ENCODE data around the gene EFNA4. TPM values are rescaled to one million over a fixed set of nuclear protein-coding genes. Genes with fewer than 3 reads are reported as not detected.

The EFNA4 gene
- total RNA-seq, 1 experiment from 2014 or later = 9.8 TPM

GRCh38 chr1:155086128-155086741 lies 22.7 kb downstream of the EFNA4 start:
- no peaks in the 10 kb centered on the region for H4K20me1 ChIP-seq (ENCODE audit: insufficient read depth)
- no peaks in the 10 kb centered on the region for H3K9me3 ChIP-seq (ENCODE audit: control insufficient read depth in 1 of 2, insufficient read depth in 1 of 2, low read depth in 1 of 2, low read length in 2 of 2)
- ATAC-seq = peak; percentile 29
- intact Hi-C loops (cut with micrococcal nuclease) = no loop called here
- TSS peak; percentile 43 for BruUV-seq (replicated peaks)
- peak in 2 of 3 experiments; percentile 94 to 96; a peak in 4 of 6 replicates for TF ChIP-seq CTCF (IDR thresholded peaks at IDR 0.05 in 2 of 3, conservative IDR thresholded peaks at IDR 0.05 in 1 of 3; ENCODE audit: borderline replicate concordance in 1 of 3, insufficient read depth in 1 of 3, low read depth in 2 of 3, low read length in 2 of 3)
- TF ChIP-seq, protein P1, sequence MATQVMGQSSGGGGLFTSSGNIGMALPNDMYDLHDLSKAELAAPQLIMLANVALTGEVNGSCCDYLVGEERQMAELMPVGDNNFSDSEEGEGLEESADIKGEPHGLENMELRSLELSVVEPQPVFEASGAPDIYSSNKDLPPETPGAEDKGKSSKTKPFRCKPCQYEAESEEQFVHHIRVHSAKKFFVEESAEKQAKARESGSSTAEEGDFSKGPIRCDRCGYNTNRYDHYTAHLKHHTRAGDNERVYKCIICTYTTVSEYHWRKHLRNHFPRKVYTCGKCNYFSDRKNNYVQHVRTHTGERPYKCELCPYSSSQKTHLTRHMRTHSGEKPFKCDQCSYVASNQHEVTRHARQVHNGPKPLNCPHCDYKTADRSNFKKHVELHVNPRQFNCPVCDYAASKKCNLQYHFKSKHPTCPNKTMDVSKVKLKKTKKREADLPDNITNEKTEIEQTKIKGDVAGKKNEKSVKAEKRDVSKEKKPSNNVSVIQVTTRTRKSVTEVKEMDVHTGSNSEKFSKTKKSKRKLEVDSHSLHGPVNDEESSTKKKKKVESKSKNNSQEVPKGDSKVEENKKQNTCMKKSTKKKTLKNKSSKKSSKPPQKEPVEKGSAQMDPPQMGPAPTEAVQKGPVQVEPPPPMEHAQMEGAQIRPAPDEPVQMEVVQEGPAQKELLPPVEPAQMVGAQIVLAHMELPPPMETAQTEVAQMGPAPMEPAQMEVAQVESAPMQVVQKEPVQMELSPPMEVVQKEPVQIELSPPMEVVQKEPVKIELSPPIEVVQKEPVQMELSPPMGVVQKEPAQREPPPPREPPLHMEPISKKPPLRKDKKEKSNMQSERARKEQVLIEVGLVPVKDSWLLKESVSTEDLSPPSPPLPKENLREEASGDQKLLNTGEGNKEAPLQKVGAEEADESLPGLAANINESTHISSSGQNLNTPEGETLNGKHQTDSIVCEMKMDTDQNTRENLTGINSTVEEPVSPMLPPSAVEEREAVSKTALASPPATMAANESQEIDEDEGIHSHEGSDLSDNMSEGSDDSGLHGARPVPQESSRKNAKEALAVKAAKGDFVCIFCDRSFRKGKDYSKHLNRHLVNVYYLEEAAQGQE (IDR thresholded peaks at IDR 0.05; ENCODE audit: low read depth) = no peak
- no peak for TF ChIP-seq ZNF274 (IDR thresholded peaks at IDR 0.05; ENCODE audit: low read depth, low read length)
- peak overlapping the region; percentile 61 to 67 for H3K4me3 ChIP-seq (replicated peaks in 1 of 2; ENCODE audit: low read depth in 1 of 2, low read length in 2 of 2)
- no peak for DNase-seq (ENCODE audit: low read depth, low spot score)
- H3K27me3 ChIP-seq (ENCODE audit: insufficient read depth, low read length) = no peaks in the 10 kb centered on the region
- RAD21 ChIA-PET (ENCODE audit: low non-redundant PET in 1 of 2, low total read pairs in 2 of 2, uncharacterized antibody in 2 of 2, unreplicated experiment in 2 of 2) = no interaction called here
- peaks cover 0 to 6% of the 10 kb centered on the region in 2 experiments; a peak in 1 of 4 replicates for H3K36me3 ChIP-seq (ENCODE audit: control insufficient read depth in 1 of 2, insufficient read depth in 2 of 2, low read length in 2 of 2)
- peak overlapping the region; percentile 67 for H3K27ac ChIP-seq (ENCODE audit: low read depth, low read length)
- H3K9me2 ChIP-seq (ENCODE audit: insufficient read depth) = no peaks in the 10 kb centered on the region
- no peaks in the 10 kb centered on the region; the same call in 1 of the 2 replicates for H3K79me2 ChIP-seq (ENCODE audit: insufficient read depth, low read length)
- POLR2A ChIA-PET = interaction anchor here (1.5 to 1.9 kb wide), 2 partner anchors 87 to 108 kb away, joined by 3 to 7 read pairs; partner anchors contain the start of gene KRTCAP2
- no peak overlapping the region for H2AFZ ChIP-seq (ENCODE audit: low read depth, low read length, poor library complexity, severe bottlenecking)
- H3K9ac ChIP-seq (ENCODE audit: low read length) = peak overlapping the region; percentile 79
- peak overlapping the region; percentile 90 for H3K4me2 ChIP-seq (ENCODE audit: low read length)
- CTCF ChIA-PET = interaction anchor here (0.8 to 3.1 kb wide), 8 partner anchors 14 to 87 kb away, joined by 3 to 52 read pairs (median 23); partner anchors contain the start of genes ADAM15, EFNA4 and KRTCAP2
- H3K4me1 ChIP-seq (ENCODE audit: control insufficient read depth in 1 of 2, insufficient read depth in 2 of 2, low read length in 2 of 2) = peaks cover 24 to 52% of the 10 kb centered on the region in 2 experiments
